ENCODE results near the gene BTBD16. TPM values are rescaled to one million over a fixed set of nuclear protein-coding genes. Genes with fewer than 3 reads are reported as not detected.

The BTBD16 gene
- total and polyA plus RNA-seq, 9 donors, result 0.42 to 1.8 TPM; not detected in 7

DNA sequence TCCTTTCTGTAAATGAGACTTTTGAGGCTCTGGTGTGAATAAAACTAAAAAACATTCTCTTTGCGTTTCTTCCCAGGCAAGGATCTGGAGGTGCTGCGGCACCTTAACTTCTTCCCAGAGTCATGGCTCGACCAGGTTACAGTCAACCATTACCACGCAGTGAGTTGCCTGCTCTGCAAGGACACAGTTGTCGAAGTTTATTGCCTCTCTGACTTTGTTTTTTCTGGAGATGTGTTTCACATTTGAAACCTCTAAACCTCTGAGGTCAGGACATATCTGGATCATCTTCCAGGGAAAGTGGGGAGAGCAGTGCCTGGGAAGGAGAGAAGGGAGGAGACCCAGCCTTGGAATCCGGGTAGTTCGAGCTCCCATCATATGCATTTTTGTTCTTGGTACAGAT lies 60.0 kb downstream of the BTBD16 start:
- Histone ChIP-seq H3K4me1 (ENCODE audit: insufficient read depth) (no peaks in the 10 kb centered on the region), H3K4me3 (no peak overlapping the region), H3K9me3 (no peaks in the 10 kb centered on the region), H3K27me3 (no peaks in the 10 kb centered on the region), H3K27ac (no peak overlapping the region), H3K36me3 (no peaks in the 10 kb centered on the region)
- intact Hi-C loops (cut with DNase I), result no loop called here
- no peak for DNase-seq
- WGBS, 3 donors, result 63 to 78% (median 76%) methylated on average over 7 of the region's 7 CpGs
- no peak for TF ChIP-seq POLR2A (IDR thresholded peaks at IDR 0.05)
- TF ChIP-seq EP300 (IDR thresholded peaks at IDR 0.05), result no peak
- TF ChIP-seq, protein P1, sequence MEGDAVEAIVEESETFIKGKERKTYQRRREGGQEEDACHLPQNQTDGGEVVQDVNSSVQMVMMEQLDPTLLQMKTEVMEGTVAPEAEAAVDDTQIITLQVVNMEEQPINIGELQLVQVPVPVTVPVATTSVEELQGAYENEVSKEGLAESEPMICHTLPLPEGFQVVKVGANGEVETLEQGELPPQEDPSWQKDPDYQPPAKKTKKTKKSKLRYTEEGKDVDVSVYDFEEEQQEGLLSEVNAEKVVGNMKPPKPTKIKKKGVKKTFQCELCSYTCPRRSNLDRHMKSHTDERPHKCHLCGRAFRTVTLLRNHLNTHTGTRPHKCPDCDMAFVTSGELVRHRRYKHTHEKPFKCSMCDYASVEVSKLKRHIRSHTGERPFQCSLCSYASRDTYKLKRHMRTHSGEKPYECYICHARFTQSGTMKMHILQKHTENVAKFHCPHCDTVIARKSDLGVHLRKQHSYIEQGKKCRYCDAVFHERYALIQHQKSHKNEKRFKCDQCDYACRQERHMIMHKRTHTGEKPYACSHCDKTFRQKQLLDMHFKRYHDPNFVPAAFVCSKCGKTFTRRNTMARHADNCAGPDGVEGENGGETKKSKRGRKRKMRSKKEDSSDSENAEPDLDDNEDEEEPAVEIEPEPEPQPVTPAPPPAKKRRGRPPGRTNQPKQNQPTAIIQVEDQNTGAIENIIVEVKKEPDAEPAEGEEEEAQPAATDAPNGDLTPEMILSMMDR (IDR thresholded peaks at IDR 0.05), result no peak

DNA sequence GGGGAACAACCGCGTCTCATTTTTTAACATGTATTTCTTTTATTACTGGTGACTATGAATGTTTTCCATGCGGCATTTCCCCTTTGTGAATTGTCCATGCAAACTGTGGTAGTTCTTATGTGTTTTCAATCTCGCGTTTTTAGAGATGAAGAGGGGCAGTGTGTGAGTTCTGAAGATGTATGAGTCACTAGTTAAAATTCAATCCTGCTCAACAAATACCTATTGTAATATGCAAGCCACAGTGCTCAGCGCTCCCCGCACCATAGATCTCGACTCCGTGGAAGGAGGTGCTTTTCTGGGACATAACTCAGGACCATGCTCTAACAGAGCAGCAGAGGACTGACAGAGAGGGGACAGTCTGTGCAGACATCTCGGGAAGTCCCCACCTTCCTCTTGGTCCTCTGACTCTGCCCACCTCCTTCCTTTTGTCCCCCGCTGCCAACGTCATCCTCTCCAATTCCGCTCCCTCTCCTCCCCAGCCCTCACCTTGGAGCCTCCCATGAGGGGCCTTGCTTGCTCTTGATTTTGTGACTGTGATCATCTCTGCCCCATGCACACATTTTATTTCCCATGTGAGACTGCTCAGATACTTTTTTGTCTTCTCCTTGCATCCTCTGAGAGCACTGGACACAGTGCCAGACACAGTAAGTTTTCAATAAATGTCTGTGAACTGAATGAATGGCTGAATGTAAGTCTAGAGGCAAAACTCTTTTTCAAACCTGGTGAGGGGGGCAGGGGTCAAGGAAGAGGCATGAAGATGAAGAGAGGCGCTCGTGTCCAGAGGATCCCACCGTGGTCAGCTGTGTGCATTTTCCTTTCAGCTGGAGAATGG lies 60.7 kb downstream of the BTBD16 start:
- Histone ChIP-seq H3K27me3 (no peaks in the 10 kb centered on the region), H3K27ac (no peak overlapping the region), H3K36me3 (no peaks in the 10 kb centered on the region), H3K4me3 (no peak overlapping the region), H3K4me1 (ENCODE audit: insufficient read depth) (no peaks in the 10 kb centered on the region), H3K9me3 (no peaks in the 10 kb centered on the region)
- intact Hi-C loops (cut with DNase I), result no loop called here
- no peak for DNase-seq
- WGBS, 3 donors, result 74 to 85% (median 76%) methylated on average over 16 of the region's 16 CpGs
- TF ChIP-seq EP300 (IDR thresholded peaks at IDR 0.05), result no peak
- TF ChIP-seq POLR2A (IDR thresholded peaks at IDR 0.05), result no peak
- TF ChIP-seq, protein P1 (IDR thresholded peaks at IDR 0.05), result no peak

DNA sequence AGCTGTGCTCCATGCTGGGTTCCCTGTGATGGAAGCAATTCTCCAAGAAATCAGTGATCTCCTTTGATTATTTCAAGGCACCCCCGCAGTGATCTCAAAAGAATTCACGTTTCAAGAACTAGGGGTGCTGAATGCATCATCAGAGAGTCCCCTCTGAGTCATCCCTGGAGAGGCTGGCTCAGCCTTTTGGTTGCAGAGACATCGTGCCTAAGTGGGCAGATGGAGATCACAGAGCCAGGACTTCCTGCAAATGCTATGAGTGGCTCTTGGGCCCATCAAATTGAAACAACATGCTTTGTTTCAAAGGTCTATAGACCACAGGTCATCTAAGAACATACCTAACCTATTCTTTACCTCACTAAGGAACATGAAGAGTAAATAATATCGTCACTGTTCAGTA lies 61.9 kb downstream of the BTBD16 start:
- intact Hi-C loops (cut with DNase I), result no loop called here
- Histone ChIP-seq H3K4me1 (ENCODE audit: insufficient read depth) (no peaks in the 10 kb centered on the region), H3K27ac (no peak overlapping the region), H3K27me3 (no peaks in the 10 kb centered on the region), H3K36me3 (no peaks in the 10 kb centered on the region), H3K4me3 (no peak overlapping the region), H3K9me3 (no peaks in the 10 kb centered on the region)
- DNase-seq, result no peak
- WGBS, 3 donors, result 74 to 84% (median 81%) methylated on average over 4 of the region's 4 CpGs
- TF ChIP-seq, protein P1 (IDR thresholded peaks at IDR 0.05), result no peak
- TF ChIP-seq EP300 (IDR thresholded peaks at IDR 0.05) (no peak), POLR2A (IDR thresholded peaks at IDR 0.05) (no peak)

DNA sequence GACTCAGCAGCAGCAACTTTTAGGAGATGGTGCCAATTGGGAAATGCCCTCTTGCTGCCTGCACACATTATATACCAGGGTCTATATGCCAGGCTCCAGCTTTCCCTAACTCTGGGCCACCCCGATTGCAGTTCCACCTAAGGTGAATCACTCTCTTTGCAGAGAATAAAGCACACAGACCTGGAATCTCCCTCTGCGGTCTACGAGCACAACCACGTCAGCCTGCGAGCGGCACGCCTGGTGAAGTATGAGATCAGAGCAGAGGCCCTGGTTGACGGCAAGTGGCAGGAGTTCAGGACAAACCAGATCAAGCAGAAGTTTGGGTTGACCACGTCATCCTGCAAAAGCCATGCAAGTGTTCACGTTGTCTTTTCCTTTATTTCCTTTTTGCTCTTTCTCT lies 65.2 kb downstream of the BTBD16 start:
- no peak overlapping the region for H3K27ac ChIP-seq
- intact Hi-C loops (cut with DNase I), result no loop called here
- H3K4me3 ChIP-seq, result no peak overlapping the region
- WGBS, 3 donors, result 85 to 93% (median 90%) methylated on average over 10 of the region's 10 CpGs
- TF ChIP-seq, protein P1 (IDR thresholded peaks at IDR 0.05), result no peak
- TF ChIP-seq EP300 (IDR thresholded peaks at IDR 0.05) (no peak), POLR2A (IDR thresholded peaks at IDR 0.05) (no peak)
- no peaks in the 10 kb centered on the region for H3K27me3 ChIP-seq
- DNase-seq, result no peak
- no peaks in the 10 kb centered on the region for H3K9me3 ChIP-seq
- H3K36me3 ChIP-seq, result no peaks in the 10 kb centered on the region
- peaks cover 4% of the 10 kb centered on the region for H3K4me1 ChIP-seq (ENCODE audit: insufficient read depth)

Measured in ovary (tissue), 9 donors.